GM13976 (cell line): Measurements from ENCODE around the gene CSK.

ENCODE experiments used
- DNase-seq: peaks from one replicate; pipeline ENCODE4 v3.0.0; 2012; ENCODE audit warnings: low spot score
- CTCF ChIP-seq: IDR thresholded peaks from 2 replicates; pipeline ENCODE4 v1.5.1; 2012; ENCODE audit warnings: borderline replicate concordance, mild to moderate bottlenecking; ENCODE audit not compliant: insufficient read depth; ENCODE audit errors: extremely low read depth, missing control alignments, control extremely low read depth
- in situ Hi-C: fragments of 300-500 bp; cut with MboI; formaldehyde crosslinking; loops from one replicate; pipeline ENCODE4 v1.12.0; 2022; ENCODE audit warnings: low sequenced_read_pairs, mixed read lengths, inconsistent platforms; ENCODE audit not compliant: unreplicated experiment

The CSK gene

GRCh38 chr15:74762791-74763150 lies 19.1 kb upstream of the CSK start:
- in situ Hi-C loops = no loop called here
- TF ChIP-seq CTCF = no peak
- DNase-seq = no peak

GRCh38 chr15:74763416-74763815 lies 18.5 kb upstream of the CSK start:
- TF ChIP-seq CTCF = no peak
- in situ Hi-C loops = no loop called here
- no peak for DNase-seq

- in situ Hi-C loops = loop anchor here (5.0 kb wide), 1 partner anchor 130 kb away; no protein-coding TSS in a partner anchor
- TF ChIP-seq CTCF = no peak
Measured at GRCh38 chr15:74767167-74768098, 14.4 kb upstream of the CSK start.

GRCh38 chr15:74768099-74768770 lies 13.6 kb upstream of the CSK start:
- TF ChIP-seq CTCF = no peak
- in situ Hi-C loops = loop anchor here (5.0 kb wide), 1 partner anchor 131 kb away; no protein-coding TSS in a partner anchor
- no peak for DNase-seq

More at GRCh38 chr15:74767167-74768098, 14.4 kb upstream of the CSK start:
- no peak for DNase-seq

- in situ Hi-C loops = loop anchor here (5.0 kb wide), 1 partner anchor 132 kb away; no protein-coding TSS in a partner anchor
- TF ChIP-seq CTCF = peak; percentile 78
Measured at GRCh38 chr15:74768771-74769342, 13.0 kb upstream of the CSK start.

GRCh38 chr15:74769463-74770025 lies 12.3 kb upstream of the CSK start:
- no peak for DNase-seq
- no peak for TF ChIP-seq CTCF
- in situ Hi-C loops = loop anchor here (5.0 kb wide), 1 partner anchor 132 kb away; no protein-coding TSS in a partner anchor

More at GRCh38 chr15:74768771-74769342, 13.0 kb upstream of the CSK start:
- peak; percentile 82 for DNase-seq
